GOT3 (cell line): ENCODE measurements around the gene DOK5.
"Not testable (repeated sequence)": the region's sequence is repeated elsewhere in the genome, so short reads cannot be mapped to it uniquely, and the experiment has no call there.

Source experiments
- DNase-seq: peaks from one replicate; lab custom pipeline; 2025; ENCODE audit warnings: mixed read lengths; lab: John Stamatoyannopoulos, UW

Gene DOK5

DNA sequence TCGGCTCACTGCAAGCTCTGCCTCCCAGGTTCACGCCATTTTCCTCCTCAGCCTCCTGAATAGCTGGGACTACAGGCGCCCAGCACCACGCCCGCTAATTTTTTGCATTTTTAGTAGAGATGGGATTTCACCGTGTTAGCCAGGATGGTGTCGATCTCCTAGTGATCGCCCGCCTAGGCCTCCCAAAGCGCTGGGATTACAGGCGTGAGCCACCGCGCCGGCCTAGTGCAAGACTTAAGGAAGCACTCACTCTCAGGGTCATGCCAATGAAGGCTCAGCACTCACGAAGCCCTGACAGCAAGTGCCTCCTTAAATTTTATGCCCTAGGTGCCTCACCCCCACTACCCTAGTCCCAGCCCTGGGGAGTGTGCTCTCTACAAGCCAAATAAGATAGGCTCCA, 4.7 kb upstream of the DOK5 start:
- no peak for DNase-seq

DNA sequence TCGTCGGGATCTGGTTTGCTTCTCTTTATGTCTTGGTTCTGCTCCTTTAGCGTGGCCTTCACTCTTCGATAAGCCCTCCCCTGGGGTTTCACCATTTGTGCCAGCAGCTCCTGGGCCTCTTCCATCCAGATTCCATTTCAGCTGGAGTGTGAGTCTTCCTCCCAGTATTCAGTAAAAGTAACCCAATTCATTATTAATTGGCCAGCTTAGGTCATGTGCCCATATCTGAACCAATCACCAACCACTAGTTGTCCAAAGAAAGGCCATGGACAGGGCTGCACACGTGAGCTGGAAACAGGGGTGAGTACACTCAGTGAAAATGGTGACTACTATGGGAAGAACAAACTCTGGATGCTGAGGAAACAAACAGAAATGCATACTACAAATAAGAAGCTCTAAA, 2.8 kb upstream of the DOK5 start:
- no peak for DNase-seq

- no peak for DNase-seq
Observed at GRCh38 chr20:54473340-54473739, 2.1 kb upstream of the DOK5 start.

GRCh38 chr20:54474046-54474445, 1.3 kb upstream of the DOK5 start:
- DNase-seq = no peak

DNA sequence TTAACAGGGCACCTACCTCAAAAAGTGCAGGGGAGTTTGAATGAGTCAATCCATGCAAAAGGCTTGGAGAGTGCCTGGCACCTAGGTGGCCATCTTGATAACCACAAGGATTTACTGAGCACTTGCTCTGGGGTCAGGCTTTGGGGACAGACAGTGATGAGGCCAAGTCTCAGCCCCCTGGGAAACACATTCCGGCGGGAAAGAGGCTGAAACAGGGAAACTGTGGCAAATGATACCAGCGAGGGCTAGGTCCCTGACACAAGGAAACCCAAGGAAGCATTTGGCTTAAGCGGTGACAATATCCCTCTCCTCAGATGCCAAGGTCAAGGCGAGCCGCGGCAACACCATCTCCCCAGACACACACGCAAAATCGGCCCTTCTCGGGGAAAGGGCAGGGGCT, 527 bp upstream of the DOK5 start:
- DNase-seq = no peak

DNA sequence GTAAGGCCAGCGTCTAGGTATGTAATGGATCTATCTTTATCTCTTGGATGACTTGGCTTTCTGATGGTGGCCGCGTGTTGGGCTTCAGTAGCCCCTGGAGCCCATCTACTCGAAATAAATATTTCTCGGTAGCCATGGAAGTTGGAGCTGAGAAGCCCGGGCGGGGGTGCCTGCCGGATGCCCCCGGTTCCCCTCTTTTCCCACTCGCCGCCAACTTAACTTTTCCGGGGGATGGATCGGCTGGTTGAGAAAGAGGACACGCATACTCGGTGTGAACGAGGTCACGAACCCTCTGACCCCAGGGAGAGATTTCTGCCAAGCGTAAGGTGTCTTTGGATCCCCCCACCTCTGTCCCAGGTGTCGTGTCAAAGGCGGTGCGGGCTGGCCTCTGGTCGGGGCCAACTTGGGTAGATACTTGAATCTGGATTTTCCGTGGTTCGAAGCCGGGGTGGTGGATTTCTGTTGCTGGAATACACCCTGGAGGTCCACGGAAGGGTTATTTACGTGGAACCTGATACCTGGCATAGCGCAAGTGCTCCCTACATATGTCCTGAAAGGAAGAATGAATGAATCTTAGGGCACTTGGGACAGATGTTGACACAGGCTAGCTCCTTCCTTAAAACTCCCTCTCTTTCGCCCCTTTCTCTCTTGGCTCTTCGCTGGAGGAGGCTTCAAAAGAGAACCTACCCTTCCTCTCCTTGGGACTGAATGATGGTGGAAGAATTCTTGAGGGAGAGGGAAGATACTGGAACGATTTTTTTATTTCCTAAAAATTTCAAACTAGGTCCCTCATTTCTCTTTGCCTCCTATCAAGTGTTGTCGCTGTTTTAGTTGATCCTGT, 996 bp downstream of the DOK5 start:
- DNase-seq = no peak

GRCh38 chr20:54477191-54477955, 2.0 kb downstream of the DOK5 start:
- no peak for DNase-seq

GRCh38 chr20:54479138-54479906, 3.9 kb downstream of the DOK5 start:
- no peak for DNase-seq

- not testable (repeated sequence) for DNase-seq
Observed at GRCh38 chr20:54479937-54480336, 4.5 kb downstream of the DOK5 start.

DNA sequence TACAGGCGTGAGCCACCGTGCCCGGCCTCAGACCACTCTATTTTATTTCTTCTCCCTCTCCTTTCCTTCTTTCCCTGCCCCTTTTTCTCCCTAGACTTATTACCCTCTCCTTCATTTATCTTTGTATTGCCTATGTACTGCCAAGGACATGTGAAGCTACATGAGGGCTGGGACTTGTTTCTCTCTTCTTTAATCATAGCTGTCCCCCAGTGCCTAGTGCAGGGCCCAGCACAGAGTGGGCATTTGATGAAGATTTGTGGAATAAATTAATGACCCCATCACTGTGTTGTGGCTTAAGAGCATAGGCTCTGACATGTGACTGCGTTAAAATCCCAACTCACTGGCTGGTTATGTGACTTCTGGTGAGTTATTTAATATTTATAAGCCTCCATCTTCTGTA, 6.0 kb downstream of the DOK5 start:
- DNase-seq = no peak

DNA sequence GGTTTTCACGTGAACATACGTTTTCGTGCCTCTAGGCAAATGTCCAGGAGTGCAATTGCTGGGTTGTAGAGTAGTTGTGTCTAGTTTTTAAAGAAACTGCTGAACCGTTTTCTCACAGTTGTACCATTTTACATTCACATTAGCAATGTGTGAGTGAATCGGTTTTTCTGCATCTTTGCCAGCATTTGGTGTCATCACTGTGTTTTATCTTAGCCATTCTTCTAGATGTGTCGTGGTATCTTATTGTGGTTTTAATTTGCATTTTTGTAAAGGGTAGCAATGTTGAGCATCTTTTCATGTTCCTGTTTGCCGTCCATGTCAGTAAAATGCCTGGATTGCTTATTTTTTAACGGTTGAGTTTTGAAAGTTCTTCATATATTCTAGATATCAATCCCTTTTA, 10.2 kb downstream of the DOK5 start:
- no peak for DNase-seq

DNA sequence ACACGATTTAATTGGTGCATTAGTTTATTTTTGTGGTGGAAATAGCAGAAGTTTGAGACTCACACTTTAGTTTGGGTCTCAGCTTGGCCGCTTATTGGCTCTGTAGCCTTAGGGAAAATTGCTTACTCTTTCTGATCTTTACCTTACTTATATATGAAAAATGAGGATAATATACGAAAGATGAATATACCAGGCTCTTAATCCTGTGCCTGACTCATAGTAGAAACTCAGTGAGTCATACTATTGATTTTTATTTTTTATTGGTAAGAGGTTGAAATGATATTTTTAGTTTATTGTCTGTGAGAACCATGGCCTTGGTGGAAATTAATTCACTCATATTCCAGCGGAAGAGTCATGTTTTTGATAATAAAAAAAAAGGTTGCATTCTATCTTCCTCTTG, 11.2 kb downstream of the DOK5 start:
- DNase-seq = no peak

- DNase-seq = no peak
Observed at GRCh38 chr20:54488442-54488841, 13.0 kb downstream of the DOK5 start.

- DNase-seq = no peak
Observed at GRCh38 chr20:54491506-54491905, 16.1 kb downstream of the DOK5 start.

GRCh38 chr20:54494303-54495006, 19.1 kb downstream of the DOK5 start:
- no peak for DNase-seq

GRCh38 chr20:54497931-54498718, 22.7 kb downstream of the DOK5 start:
- DNase-seq = no peak

DNA sequence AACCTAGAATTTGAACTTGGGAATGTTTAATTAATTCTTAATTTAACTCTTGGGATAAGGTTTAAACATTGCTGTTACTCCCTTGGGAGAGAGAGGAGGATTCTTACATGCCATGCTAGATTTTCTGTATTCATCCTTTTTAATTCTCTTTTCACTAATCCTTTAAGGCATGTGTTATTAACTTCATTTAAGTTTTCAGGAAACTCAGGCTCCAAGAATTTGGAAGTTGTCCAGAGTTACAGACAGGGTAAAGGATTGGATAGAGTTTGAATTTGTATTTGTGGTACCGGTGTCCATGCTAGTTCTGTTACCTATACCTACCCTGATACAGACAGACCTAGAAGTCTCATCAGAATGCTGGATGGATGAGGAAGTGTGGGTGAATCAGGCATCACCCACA, 23.7 kb downstream of the DOK5 start:
- DNase-seq = no peak

DNA sequence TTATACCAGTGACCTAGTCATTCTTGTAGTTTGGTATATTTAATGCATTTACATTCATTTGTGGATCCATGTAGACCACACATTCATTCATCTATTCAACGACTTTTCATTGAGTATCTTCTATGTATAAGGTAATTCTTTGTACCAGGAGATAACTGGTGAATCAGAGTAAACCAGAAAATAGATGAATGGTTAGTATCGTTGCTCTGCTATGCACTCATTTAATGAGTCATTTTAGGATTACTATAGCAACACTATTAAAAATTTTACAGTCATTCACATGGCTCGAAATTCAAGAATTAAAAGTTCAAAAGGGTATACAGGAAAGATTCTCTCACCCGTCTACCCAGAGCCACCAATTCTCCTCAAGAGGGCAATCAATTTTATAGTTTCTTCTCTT, 26.8 kb downstream of the DOK5 start:
- DNase-seq = no peak

- no peak for DNase-seq
Observed at GRCh38 chr20:54506643-54507042, 31.2 kb downstream of the DOK5 start.

GRCh38 chr20:54510541-54511129, 35.2 kb downstream of the DOK5 start:
- no peak for DNase-seq

DNA sequence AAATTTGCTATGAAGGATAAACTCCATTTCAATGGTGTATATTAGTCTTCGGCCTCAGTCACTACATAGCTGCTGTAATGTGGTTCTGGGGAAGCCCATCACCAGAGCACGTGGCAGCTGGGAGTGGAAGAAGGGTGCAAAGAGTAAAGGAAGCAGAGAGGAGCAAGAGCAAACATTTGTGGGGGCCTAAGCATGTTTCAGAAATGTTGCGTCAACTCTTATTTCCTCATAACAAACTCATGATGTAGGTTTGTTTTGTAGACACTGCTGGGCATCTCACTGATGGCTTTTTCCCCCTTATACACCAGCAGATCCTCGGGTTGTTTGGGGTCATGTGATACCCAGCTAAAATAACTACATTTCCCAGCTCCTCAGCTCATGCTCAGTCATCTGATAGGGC, 37.3 kb downstream of the DOK5 start:
- DNase-seq = no peak
